Pancreas (tissue), 10 donors: Measurements from ENCODE around the gene TNS3. TPM values are rescaled to one million over a fixed set of nuclear protein-coding genes. Genes with fewer than 3 reads are reported as not detected.
A peak's percentile ranks its signal among the peaks of the same experiment; 100 is the strongest.

Experiments
- ATAC-seq, 4 donors: fragments of 200-7000 bp; cut with Tn5 transposase; one replicate each; pipeline versions ENCODE4 v1.8.0 to v1.9.1; 2020; ENCODE audit warnings: mild to moderate bottlenecking in 4 of 4, moderate library complexity in 4 of 4
- DNase-seq, 6 donors: peaks; one replicate each; pipeline ENCODE4 v3.0.0-alpha.2; 2020
- FAIRE-seq: peaks from 2 replicates; lab custom pipeline; 2012; peaks lifted over from hg19 to GRCh38; lab: Jason Lieb, UNC
- H3K27ac ChIP-seq, 4 donors: fragments of 200-600 bp; sonication (generic); 1 replicate in 3 of 4; 2 replicates in 1 of 4; pipeline versions ENCODE4 v1.5.0 to v1.8.0; 2020
- H3K27me3 ChIP-seq, 4 donors: fragments of 200-600 bp; one replicate each; pipeline ENCODE4 v1.8.0; 2021
- H3K36me3 ChIP-seq, 3 donors: fragments of 200-600 bp; sonication (generic) in 1 of 3; one replicate each; pipeline versions ENCODE4 v1.5.0 to v1.8.0; 2020 to 2021
- H3K4me1 ChIP-seq, 3 donors: fragments of 200-600 bp; one replicate each; pipeline ENCODE4 v1.8.0; 2021
- H3K4me3 ChIP-seq, 4 donors: fragments of 200-600 bp; sonication (generic) in 2 of 4; one replicate each; pipeline versions ENCODE4 v1.5.0 to v1.8.0; 2020 to 2021
- H3K9me3 ChIP-seq, 4 donors: fragments of 200-600 bp; one replicate each; pipeline ENCODE4 v1.8.0; 2021
- WGBS, 2 donors: extraction: QIAGEN DNeasy Blood & Tissue Kit; methylation state at CpG; one replicate each; pipeline ENCODE4 v1.1.7; 2013; 5-methylcytosine and 5-hydroxymethylcytosine counted together
- intact Hi-C, 3 donors: fragments of 100-400 bp; cut with DNase I; formaldehyde crosslinking; loops; one replicate each; pipeline versions ENCODE4 v1.11.1 to v1.14.2; 2022
- polyA plus RNA-seq, 2 donors: library from polyadenylated mRNA; stranded (reverse); fragments of 200-250 nt; gene quantifications; one replicate each; pipeline ENCODE4 v1.2.3, GENCODE V29; 2013
- total RNA-seq, 6 donors: library from RNA; stranded (reverse); fragmentation: NEBNext Ultra II Directional in 4 of 6; extraction: Animal tissue kit (Norgen Biotek cat#: 25700) in 4 of 6; gene quantifications; one replicate each; pipeline versions ENCODE4 v1.2.1 to v1.2.4, GENCODE V29; 2021 to 2023
- TF ChIP-seq, protein P1 (sequence below), 4 donors: fragments of 200-600 bp; sonication (generic) in 3 of 4; IDR thresholded peaks; one replicate each; pipeline versions ENCODE4 v1.5.0 to v1.8.0; 2021; ENCODE audit warnings: antibody characterized with exemption in 4 of 4
- donor health status: healthy with polysubstance abuse.
- donor health status: DM: no; HTN: no; CAD: no; lungs with moderate emphysema.
- donor health status: DM: no; HTN: no; CAD: no.
- donor health status: control.
- donor health status: control.
- donor health status: Bipolar disorder and iron deficiency.
- donor health status: DM: yes; HTN: yes; CAD: no.
- donor health status: DM: no; HTN: no; CAD: no.
- donor health status: DM: no; HTN: no; CAD: no.
- donor health status: DM: yes; HTN: yes; CAD: no.

Gene TNS3
- total and polyA plus RNA-seq, 8 donors, result 28.0 to 125 (median 91.2) TPM

DNA sequence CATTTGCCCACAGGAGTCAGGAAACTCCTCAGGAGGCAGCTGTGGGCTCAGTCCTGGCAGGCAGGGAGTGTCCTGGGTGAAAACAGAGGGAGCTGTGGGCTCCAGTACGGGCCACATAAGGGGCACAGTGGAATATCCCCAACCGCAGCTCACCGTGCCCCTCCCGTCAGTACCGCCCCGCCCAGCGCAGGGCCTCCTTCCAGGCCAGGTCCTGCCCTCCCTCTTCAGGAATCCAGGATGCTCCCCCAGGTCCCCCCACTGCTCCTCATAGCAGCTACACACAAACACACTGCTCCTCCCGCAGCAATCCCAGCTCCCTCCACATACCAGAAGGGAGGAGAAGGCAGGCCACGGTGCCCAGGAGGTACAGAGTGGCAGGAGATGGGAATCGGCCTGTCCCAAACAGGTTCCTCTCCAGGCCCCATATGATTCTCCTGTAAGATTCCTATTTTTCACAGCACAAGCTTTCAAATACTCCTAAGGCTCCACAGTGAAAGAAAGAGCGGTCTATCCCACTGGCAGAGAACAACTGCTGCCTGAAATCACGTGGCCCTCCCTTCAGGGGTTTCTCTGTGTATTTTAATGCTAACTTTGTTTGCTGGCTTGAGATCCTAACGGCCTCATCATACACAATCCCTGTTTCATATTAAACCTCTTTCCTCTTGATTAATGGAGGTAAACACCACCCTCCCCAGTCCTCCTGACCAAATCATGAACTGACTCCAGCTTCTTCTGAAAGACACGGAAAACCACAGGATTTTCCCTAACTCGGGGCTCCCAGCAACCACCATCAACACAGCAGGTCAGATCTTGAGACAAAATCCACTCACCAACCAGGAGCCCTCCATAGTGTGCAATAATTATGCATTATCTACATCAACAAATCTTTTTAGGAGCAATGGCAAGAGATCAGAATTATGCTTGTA, 178.7 kb downstream of the TNS3 start:
- peaks cover 0 to 31% (median 8%) of the 10 kb centered on the region in 3 donors for H3K36me3 ChIP-seq
- H3K9me3 ChIP-seq, result no peaks in the 10 kb centered on the region
- TF ChIP-seq, protein P1, sequence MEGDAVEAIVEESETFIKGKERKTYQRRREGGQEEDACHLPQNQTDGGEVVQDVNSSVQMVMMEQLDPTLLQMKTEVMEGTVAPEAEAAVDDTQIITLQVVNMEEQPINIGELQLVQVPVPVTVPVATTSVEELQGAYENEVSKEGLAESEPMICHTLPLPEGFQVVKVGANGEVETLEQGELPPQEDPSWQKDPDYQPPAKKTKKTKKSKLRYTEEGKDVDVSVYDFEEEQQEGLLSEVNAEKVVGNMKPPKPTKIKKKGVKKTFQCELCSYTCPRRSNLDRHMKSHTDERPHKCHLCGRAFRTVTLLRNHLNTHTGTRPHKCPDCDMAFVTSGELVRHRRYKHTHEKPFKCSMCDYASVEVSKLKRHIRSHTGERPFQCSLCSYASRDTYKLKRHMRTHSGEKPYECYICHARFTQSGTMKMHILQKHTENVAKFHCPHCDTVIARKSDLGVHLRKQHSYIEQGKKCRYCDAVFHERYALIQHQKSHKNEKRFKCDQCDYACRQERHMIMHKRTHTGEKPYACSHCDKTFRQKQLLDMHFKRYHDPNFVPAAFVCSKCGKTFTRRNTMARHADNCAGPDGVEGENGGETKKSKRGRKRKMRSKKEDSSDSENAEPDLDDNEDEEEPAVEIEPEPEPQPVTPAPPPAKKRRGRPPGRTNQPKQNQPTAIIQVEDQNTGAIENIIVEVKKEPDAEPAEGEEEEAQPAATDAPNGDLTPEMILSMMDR (IDR thresholded peaks at IDR 0.05), result no peak
- H3K4me3 ChIP-seq, result no peak overlapping the region
- 63 to 76% methylated on average over 15 of the region's 15 CpGs for WGBS, 2 donors
- peak overlapping the region in 1 of 4 donors; percentile 31 for H3K27ac ChIP-seq
- DNase-seq, result peak in 1 of 6 donors; percentile 50
- peaks cover 15 to 25% (median 24%) of the 10 kb centered on the region in 3 donors for H3K4me1 ChIP-seq
- no peak for ATAC-seq
- no peaks in the 10 kb centered on the region for H3K27me3 ChIP-seq
- FAIRE-seq, result no peak
- intact Hi-C loops, result no loop called here

DNA sequence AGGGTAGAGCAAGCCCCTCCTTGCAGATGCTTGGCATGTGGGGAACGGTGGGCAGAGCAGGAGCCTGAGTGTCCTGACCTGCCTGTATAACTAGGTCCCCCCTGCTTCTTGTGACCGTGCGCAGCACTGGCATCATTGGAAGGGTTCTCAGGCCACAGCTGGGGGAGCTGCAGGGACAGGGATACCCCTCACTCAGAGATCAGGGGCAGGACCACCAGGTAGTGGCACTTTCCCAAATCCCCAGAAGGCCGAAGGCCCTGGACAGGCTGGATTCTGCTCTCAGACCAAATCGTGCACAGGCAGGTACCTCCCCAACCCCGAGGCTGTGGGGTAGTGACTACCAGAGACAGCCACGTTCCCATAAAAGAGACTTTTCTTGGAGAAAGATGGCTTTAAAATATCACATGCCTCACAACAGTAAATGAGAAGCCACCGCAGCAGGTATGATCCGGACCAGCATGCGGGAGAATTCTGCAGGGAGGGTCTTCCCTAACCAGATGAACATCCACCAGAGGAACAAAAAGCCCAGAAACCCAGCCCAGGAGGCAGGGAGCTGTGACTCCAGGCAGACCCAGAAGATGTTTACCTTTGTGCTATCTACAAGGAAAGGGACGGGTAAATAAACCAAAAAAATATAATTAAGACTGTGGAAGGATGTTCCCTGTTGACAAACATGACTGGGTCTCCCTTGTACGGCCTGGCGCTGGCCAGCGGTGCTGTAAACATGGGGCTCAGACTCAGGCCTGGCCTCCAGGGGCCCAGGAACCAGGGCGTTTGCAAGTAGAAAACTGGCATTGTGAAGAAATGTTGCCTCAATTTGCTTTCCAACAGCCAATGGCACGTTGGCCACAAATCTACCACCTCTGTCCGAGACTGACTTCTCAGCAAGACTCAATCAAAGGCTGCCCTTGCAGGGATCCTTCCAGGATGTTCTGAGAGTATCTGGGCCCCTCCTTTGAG, 180.0 kb downstream of the TNS3 start:
- 90 to 94% methylated on average over 17 of the region's 17 CpGs for WGBS, 2 donors
- H3K27me3 ChIP-seq, result no peaks in the 10 kb centered on the region
- no peak overlapping the region for H3K27ac ChIP-seq
- H3K4me3 ChIP-seq, result no peak overlapping the region
- TF ChIP-seq, protein P1 (IDR thresholded peaks at IDR 0.05), result no peak
- H3K36me3 ChIP-seq, result peaks cover 0 to 35% (median 10%) of the 10 kb centered on the region in 3 donors
- DNase-seq (peak in 1 of 6 donors; percentile 34), ATAC-seq (no peak), FAIRE-seq (no peak)
- no peaks in the 10 kb centered on the region for H3K9me3 ChIP-seq
- H3K4me1 ChIP-seq, result peaks cover 11 to 22% (median 18%) of the 10 kb centered on the region in 3 donors
- intact Hi-C loops, result no loop called here

DNA sequence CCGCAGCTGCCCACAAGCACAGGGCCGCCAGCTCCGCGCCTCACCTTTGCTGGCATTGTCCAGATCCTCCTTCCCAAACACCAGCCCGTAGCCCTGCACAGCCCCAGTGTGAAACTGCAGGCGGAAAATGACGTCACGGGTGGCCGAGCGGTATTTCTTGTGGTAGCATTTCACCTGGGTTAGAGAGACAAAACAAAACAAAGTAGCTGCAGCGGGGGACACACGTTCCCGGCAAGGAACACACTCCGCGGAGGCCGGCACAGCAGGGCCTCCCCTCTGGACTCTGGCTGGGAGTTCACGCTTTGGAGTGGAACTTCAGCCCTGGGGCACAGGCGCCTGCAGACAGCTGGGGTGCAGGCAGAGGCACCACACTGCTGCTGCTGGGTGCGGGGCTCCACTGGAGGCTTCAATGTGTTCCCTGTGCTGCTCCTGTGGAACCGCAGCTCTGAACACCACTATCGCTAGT, 181.1 kb downstream of the TNS3 start:
- no peaks in the 10 kb centered on the region for H3K9me3 ChIP-seq
- WGBS, 2 donors, result 95 to 97% methylated on average over 21 of the region's 21 CpGs
- DNase-seq (peak in 1 of 6 donors; percentile 49), ATAC-seq (no peak), FAIRE-seq (no peak)
- H3K36me3 ChIP-seq, result peaks cover 2 to 47% (median 19%) of the 10 kb centered on the region in 3 donors
- TF ChIP-seq, protein P1 (IDR thresholded peaks at IDR 0.05), result no peak
- H3K4me1 ChIP-seq, result peaks cover 1 to 11% (median 7%) of the 10 kb centered on the region in 3 donors
- H3K27ac ChIP-seq, result no peak overlapping the region
- intact Hi-C loops, result no loop called here
- H3K4me3 ChIP-seq, result no peak overlapping the region
- H3K27me3 ChIP-seq, result no peaks in the 10 kb centered on the region

DNA sequence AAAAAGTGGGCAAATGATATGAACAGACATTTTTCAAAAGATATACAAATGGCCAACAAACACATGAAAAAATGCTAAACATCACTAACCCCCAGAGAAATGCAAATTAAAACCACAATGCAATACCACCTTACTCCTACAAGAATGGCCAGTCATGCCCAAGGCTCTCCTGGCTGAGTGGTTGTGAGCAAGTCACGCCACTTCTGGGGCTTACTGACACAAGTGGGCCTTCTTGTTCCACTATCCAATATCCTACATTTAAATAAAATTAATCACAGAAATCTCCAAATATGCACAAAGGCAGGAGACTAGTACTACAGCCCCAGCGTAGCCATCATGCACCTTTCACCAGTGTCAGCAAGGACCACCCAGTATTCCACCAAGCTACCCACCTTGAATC, 181.9 kb downstream of the TNS3 start:
- H3K27me3 ChIP-seq, result no peaks in the 10 kb centered on the region
- H3K36me3 ChIP-seq, result peaks cover 6 to 54% (median 23%) of the 10 kb centered on the region in 3 donors
- no peak for FAIRE-seq
- no peak overlapping the region for H3K27ac ChIP-seq
- peak in 1 of 6 donors; percentile 6 for DNase-seq
- H3K4me3 ChIP-seq, result no peak overlapping the region
- TF ChIP-seq, protein P1 (IDR thresholded peaks at IDR 0.05), result no peak
- peaks cover 0 to 3% (median 0%) of the 10 kb centered on the region in 3 donors for H3K4me1 ChIP-seq
- WGBS, 2 donors, result 97 to 100% methylated on average over 2 of the region's 2 CpGs
- no peaks in the 10 kb centered on the region for H3K9me3 ChIP-seq
- intact Hi-C loops, result no loop called here
- ATAC-seq, result no peak
